Esophagus muscularis mucosa (tissue), 3 donors: ENCODE data around the gene KMT2A.

Experiments used
- CTCF ChIP-seq, 3 experiments: fragments of 200-600 bp in 2 of 3; fragments of 450-650 bp in 1 of 3; sonication (generic) in 2 of 3; IDR thresholded peaks; one replicate each; pipeline ENCODE4 v1.5.1; 2017 to 2019; ENCODE audit warnings: antibody characterized with exemption in 3 of 3, mild to moderate bottlenecking in 2 of 3, moderate library complexity in 1 of 3
- POLR2A ChIP-seq: fragments of 450-650 bp; IDR thresholded peaks from one replicate; pipeline ENCODE4 v1.6.1; 2017; ENCODE audit warnings: antibody characterized with exemption, moderate library complexity, mild to moderate bottlenecking, low read depth
- POLR2AphosphoS5 ChIP-seq, 2 donors: sonication (generic); formaldehyde crosslinking; IDR thresholded peaks; one replicate each; pipeline ENCODE4 v1.6.1; 2017; ENCODE audit warnings: antibody characterized with exemption in 2 of 2

DNA sequence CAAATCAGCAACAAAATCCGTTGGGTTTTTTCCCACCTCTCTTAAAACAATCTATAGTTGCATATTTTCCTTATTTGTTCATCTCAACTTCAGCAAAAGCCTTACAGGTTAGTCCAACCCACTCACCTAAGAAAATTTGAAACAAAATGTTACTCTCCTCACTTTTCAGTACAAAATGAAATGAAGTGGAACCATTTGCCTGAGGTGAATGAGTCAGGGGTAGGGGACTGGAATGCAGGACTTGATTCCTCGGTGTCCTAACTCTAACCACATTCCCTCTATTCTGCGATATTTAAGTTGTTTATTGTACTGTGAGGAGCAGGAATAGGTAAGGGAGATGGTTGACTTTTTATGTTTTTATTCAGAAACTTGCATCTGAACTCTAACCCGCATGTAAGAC lies 18.5 kb upstream of the KMT2A start:
- TF ChIP-seq CTCF (IDR thresholded peaks at IDR 0.05), result no peak
- TF ChIP-seq POLR2A, result no peak
- no peak for TF ChIP-seq POLR2AphosphoS5 (IDR thresholded peaks at IDR 0.05)
